Loucy (cell line): Measurements from ENCODE around the gene GRID1.

Experiments
- H2AFZ ChIP-seq: fragments of 200-600 bp; sonication (generic); 2 replicates; pipeline ENCODE4 v1.6.0; 2016; ENCODE audit warnings: antibody characterized with exemption, mild to moderate bottlenecking, low read length, moderate library complexity
- H3F3A ChIP-seq: fragments of 200-600 bp; 2 replicates; pipeline ENCODE4 v1.6.0; 2016; ENCODE audit warnings: antibody characterized with exemption, low read depth, mild to moderate bottlenecking
- H3K27me3 ChIP-seq: fragments of 200-600 bp; sonication (generic); 2 replicates; pipeline ENCODE4 v1.6.1; 2014; ENCODE audit warnings: low read length, mild to moderate bottlenecking; ENCODE audit not compliant: insufficient read depth, poor library complexity, severe bottlenecking
- H3K36me3 ChIP-seq: fragments of 200-600 bp; sonication (generic); 2 replicates; pipeline ENCODE4 v1.6.1; 2016; ENCODE audit warnings: low read length; ENCODE audit not compliant: insufficient read depth
- H3K4me1 ChIP-seq: fragments of 200-600 bp; sonication (generic); 2 replicates; pipeline ENCODE4 v1.5.1; 2014; ENCODE audit warnings: low read length, mild to moderate bottlenecking; ENCODE audit not compliant: insufficient read depth, poor library complexity, severe bottlenecking
- H3K4me2 ChIP-seq: fragments of 200-600 bp; sonication (generic); 2 replicates; pipeline ENCODE4 v1.6.0; 2014; ENCODE audit warnings: antibody characterized with exemption, low read length, low read depth, mild to moderate bottlenecking; ENCODE audit not compliant: poor library complexity, severe bottlenecking
- H3K4me3 ChIP-seq: fragments of 200-600 bp; sonication (generic); 2 replicates; pipeline ENCODE4 v1.5.1; 2014; ENCODE audit warnings: low read length, mild to moderate bottlenecking, mixed read lengths; ENCODE audit not compliant: poor library complexity, severe bottlenecking
- H3K79me2 ChIP-seq: fragments of 200-600 bp; sonication (generic); 2 replicates; pipeline ENCODE4 v1.6.1; 2014; ENCODE audit warnings: low read length; ENCODE audit not compliant: insufficient read depth
- H3K9ac ChIP-seq: fragments of 200-600 bp; sonication (generic); 2 replicates; pipeline ENCODE4 v1.6.0; 2014; ENCODE audit warnings: mild to moderate bottlenecking, low read depth, low read length, moderate library complexity; ENCODE audit not compliant: poor library complexity, severe bottlenecking
- H3K9me2 ChIP-seq: fragments of 200-600 bp; sonication (generic); replicated peaks from 2 replicates; pipeline ENCODE4 v1.6.1; 2016; ENCODE audit warnings: low read depth, low read length, mixed read lengths
- H3K9me3 ChIP-seq: fragments of 200-600 bp; sonication (generic); 2 replicates; pipeline ENCODE4 v1.6.1; 2014; ENCODE audit warnings: mild to moderate bottlenecking, antibody characterized with exemption, low read length, low read depth; ENCODE audit not compliant: insufficient read depth
- H4K20me1 ChIP-seq: fragments of 200-600 bp; sonication (generic); 2 replicates; pipeline ENCODE4 v1.6.0; 2014; ENCODE audit warnings: antibody characterized with exemption, low read length, mild to moderate bottlenecking; ENCODE audit not compliant: insufficient read depth, poor library complexity, severe bottlenecking
- EZH2phosphoT487 ChIP-seq: fragments of 200-600 bp; IDR thresholded peaks from 2 replicates; pipeline ENCODE4 v1.6.1; 2018; ENCODE audit warnings: antibody characterized with exemption, mild to moderate bottlenecking, moderate library complexity, borderline replicate concordance
- TF ChIP-seq, protein P1 (sequence below): fragments of 200-600 bp; sonication (generic); conservative IDR thresholded peaks from 2 replicates; pipeline ENCODE4 v1.5.1; 2014; ENCODE audit warnings: mild to moderate bottlenecking, antibody characterized with exemption, low read length

The GRID1 gene

DNA sequence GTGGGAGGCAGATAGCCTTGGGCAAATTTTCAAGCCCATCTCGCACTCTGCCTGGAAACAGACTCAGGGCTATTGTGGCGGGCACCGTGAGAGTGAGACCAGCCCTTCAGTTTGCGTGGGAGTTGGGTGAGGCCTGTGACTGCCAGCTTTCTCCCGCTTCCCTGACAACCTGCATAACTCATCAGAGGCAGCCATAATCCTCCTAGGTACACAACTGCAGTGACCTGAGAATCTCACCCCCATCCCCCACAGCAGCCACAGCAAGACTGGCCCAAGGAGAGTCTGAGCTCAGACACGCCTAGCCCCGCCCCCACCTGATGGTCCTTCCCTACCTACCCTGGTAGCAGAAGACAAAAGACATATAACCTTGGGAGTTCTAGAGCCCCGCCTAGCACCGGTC lies 275.4 kb downstream of the GRID1 start:
- TF ChIP-seq, protein P1, sequence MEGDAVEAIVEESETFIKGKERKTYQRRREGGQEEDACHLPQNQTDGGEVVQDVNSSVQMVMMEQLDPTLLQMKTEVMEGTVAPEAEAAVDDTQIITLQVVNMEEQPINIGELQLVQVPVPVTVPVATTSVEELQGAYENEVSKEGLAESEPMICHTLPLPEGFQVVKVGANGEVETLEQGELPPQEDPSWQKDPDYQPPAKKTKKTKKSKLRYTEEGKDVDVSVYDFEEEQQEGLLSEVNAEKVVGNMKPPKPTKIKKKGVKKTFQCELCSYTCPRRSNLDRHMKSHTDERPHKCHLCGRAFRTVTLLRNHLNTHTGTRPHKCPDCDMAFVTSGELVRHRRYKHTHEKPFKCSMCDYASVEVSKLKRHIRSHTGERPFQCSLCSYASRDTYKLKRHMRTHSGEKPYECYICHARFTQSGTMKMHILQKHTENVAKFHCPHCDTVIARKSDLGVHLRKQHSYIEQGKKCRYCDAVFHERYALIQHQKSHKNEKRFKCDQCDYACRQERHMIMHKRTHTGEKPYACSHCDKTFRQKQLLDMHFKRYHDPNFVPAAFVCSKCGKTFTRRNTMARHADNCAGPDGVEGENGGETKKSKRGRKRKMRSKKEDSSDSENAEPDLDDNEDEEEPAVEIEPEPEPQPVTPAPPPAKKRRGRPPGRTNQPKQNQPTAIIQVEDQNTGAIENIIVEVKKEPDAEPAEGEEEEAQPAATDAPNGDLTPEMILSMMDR: no peak
- TF ChIP-seq EZH2phosphoT487: no peak
- Histone ChIP-seq H3K9me3 (no peaks in the 10 kb centered on the region), H3K4me3 (no peak overlapping the region), H3K4me2 (no peak overlapping the region), H3K36me3 (no peaks in the 10 kb centered on the region), H3K27me3 (no peaks in the 10 kb centered on the region), H3K4me1 (no peaks in the 10 kb centered on the region), H2AFZ (no peak overlapping the region), H4K20me1 (no peaks in the 10 kb centered on the region), H3K9ac (no peak overlapping the region), H3K9me2 (no peaks in the 10 kb centered on the region), H3F3A (no peaks in the 10 kb centered on the region), H3K79me2 (no peaks in the 10 kb centered on the region)

DNA sequence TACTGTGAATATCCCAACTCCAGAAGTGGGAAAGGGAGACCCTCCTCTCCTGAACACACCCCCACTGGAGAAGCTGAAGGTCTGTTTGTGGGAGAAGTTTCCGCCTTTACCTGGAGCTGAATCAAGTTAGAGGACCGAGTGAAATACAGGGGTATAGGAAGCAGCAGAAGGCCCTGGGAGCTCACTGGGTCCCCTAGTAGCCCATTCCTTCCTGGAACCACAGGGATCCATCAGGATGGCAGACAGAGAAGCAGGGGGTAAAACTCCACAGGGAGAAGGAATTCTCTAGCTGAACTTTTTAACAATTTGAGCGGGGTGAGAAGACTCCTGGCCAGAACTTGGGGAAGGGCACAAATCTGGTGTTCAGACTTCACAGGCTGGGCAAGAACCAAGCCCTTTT lies 275.8 kb downstream of the GRID1 start:
- Histone ChIP-seq H3K36me3 (no peaks in the 10 kb centered on the region), H3K4me2 (no peak overlapping the region), H3K4me1 (no peaks in the 10 kb centered on the region), H2AFZ (no peak overlapping the region), H3K79me2 (no peaks in the 10 kb centered on the region), H4K20me1 (no peaks in the 10 kb centered on the region), H3K9ac (no peak overlapping the region), H3K9me2 (no peaks in the 10 kb centered on the region), H3K27me3 (no peaks in the 10 kb centered on the region), H3F3A (no peaks in the 10 kb centered on the region), H3K4me3 (no peak overlapping the region), H3K9me3 (no peaks in the 10 kb centered on the region)
- TF ChIP-seq, protein P1: no peak
- TF ChIP-seq EZH2phosphoT487: no peak

DNA sequence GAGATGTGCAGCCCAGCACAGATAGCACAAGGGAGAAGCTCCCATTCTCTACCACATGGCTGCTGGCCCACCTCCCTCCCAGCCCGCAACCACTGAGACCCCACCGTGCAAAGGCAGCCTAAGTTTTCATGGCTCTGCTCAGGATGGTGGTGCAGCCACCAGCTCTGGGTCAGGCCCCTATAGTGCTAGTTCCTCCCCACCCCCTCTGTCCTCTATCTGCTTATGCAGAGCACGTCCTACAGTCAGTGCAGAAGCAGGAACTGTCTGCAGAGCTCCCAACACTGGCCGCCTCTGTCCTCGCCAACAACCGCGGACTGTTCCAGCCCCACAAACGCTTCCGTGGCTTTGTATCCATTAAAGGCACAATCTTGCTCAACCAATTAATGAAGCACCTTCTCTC lies 278.9 kb downstream of the GRID1 start:
- H2AFZ ChIP-seq: no peak overlapping the region
- H4K20me1 ChIP-seq: no peaks in the 10 kb centered on the region
- TF ChIP-seq, protein P1: no peak
- no peak for TF ChIP-seq EZH2phosphoT487
- H3K4me1 ChIP-seq: no peaks in the 10 kb centered on the region
- no peaks in the 10 kb centered on the region for H3K9me3 ChIP-seq
- no peaks in the 10 kb centered on the region for H3K27me3 ChIP-seq
- H3F3A ChIP-seq: no peaks in the 10 kb centered on the region
- H3K4me2 ChIP-seq: no peak overlapping the region
- no peak overlapping the region for H3K4me3 ChIP-seq
- H3K36me3 ChIP-seq: no peaks in the 10 kb centered on the region
- H3K79me2 ChIP-seq: no peaks in the 10 kb centered on the region
- H3K9me2 ChIP-seq: no peaks in the 10 kb centered on the region
- no peak overlapping the region for H3K9ac ChIP-seq
